HL-60 (cell line): ENCODE data around the gene FBN1.

Experiments
- GABPA ChIP-seq: IDR thresholded peaks from 2 replicates; pipeline ENCODE4 v1.6.1; 2012; ENCODE audit warnings: low read depth
- POLR2AphosphoS5 ChIP-seq: IDR thresholded peaks from 2 replicates; pipeline ENCODE4 v1.6.1; 2012; ENCODE audit warnings: low read depth
- TF ChIP-seq, protein P1 (sequence below): IDR thresholded peaks from 2 replicates; pipeline ENCODE4 v1.6.1; 2012; ENCODE audit warnings: low read depth; ENCODE audit not compliant: insufficient replicate concordance
- TF ChIP-seq, protein P2 (sequence below): IDR thresholded peaks from one replicate; pipeline ENCODE4 v1.5.1; 2011; ENCODE audit warnings: low read length, control low read depth, inconsistent platforms; ENCODE audit not compliant: insufficient read depth

DNA sequence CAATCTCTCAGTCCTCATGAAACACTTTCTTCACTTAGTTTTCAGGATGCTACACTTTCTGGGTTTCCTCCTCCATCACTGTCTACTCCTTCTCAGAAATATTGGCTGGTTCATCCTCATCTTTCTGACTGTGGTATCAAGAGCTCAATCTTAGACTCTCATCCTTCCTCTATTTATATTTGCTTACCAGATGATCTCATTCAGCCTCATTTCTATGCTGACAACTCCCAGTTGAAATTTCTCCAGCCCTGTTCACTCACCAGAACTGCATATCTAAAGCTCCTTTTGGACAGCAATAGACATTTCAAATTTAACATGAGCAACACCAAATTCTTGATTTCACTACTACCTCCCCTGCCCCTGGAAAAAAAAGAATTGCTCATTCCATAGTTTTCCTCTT, 48.0 kb upstream of the FBN1 start:
- TF ChIP-seq, protein P1, sequence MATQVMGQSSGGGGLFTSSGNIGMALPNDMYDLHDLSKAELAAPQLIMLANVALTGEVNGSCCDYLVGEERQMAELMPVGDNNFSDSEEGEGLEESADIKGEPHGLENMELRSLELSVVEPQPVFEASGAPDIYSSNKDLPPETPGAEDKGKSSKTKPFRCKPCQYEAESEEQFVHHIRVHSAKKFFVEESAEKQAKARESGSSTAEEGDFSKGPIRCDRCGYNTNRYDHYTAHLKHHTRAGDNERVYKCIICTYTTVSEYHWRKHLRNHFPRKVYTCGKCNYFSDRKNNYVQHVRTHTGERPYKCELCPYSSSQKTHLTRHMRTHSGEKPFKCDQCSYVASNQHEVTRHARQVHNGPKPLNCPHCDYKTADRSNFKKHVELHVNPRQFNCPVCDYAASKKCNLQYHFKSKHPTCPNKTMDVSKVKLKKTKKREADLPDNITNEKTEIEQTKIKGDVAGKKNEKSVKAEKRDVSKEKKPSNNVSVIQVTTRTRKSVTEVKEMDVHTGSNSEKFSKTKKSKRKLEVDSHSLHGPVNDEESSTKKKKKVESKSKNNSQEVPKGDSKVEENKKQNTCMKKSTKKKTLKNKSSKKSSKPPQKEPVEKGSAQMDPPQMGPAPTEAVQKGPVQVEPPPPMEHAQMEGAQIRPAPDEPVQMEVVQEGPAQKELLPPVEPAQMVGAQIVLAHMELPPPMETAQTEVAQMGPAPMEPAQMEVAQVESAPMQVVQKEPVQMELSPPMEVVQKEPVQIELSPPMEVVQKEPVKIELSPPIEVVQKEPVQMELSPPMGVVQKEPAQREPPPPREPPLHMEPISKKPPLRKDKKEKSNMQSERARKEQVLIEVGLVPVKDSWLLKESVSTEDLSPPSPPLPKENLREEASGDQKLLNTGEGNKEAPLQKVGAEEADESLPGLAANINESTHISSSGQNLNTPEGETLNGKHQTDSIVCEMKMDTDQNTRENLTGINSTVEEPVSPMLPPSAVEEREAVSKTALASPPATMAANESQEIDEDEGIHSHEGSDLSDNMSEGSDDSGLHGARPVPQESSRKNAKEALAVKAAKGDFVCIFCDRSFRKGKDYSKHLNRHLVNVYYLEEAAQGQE, result no peak
- TF ChIP-seq, protein P2, sequence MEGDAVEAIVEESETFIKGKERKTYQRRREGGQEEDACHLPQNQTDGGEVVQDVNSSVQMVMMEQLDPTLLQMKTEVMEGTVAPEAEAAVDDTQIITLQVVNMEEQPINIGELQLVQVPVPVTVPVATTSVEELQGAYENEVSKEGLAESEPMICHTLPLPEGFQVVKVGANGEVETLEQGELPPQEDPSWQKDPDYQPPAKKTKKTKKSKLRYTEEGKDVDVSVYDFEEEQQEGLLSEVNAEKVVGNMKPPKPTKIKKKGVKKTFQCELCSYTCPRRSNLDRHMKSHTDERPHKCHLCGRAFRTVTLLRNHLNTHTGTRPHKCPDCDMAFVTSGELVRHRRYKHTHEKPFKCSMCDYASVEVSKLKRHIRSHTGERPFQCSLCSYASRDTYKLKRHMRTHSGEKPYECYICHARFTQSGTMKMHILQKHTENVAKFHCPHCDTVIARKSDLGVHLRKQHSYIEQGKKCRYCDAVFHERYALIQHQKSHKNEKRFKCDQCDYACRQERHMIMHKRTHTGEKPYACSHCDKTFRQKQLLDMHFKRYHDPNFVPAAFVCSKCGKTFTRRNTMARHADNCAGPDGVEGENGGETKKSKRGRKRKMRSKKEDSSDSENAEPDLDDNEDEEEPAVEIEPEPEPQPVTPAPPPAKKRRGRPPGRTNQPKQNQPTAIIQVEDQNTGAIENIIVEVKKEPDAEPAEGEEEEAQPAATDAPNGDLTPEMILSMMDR, result no peak
- TF ChIP-seq GABPA, result no peak
- TF ChIP-seq POLR2AphosphoS5, result no peak
